Neuronal stem cell (in vitro differentiated cells): Measurements from ENCODE around the gene ARTN.

ENCODE experiments used
- DNase-seq: peaks from one replicate; pipeline ENCODE4 v3.0.0-alpha.2; 2013; ENCODE audit warnings: low spot score
- H2AFZ ChIP-seq: one replicate; pipeline ENCODE4 v1.6.1; 2013; ENCODE audit warnings: mild to moderate bottlenecking, low read length, inconsistent platforms
- H2AK5ac ChIP-seq: 2 replicates; pipeline ENCODE4 v1.6.1; 2013; ENCODE audit warnings: low read depth, mild to moderate bottlenecking, inconsistent platforms, low read length, moderate library complexity, mixed read lengths
- H2BK120ac ChIP-seq: 2 replicates; pipeline ENCODE4 v1.6.1; 2013; ENCODE audit warnings: low read depth, mild to moderate bottlenecking, inconsistent platforms, low read length, moderate library complexity, mixed read lengths
- H2BK12ac ChIP-seq: one replicate; pipeline ENCODE4 v1.6.1; 2013; ENCODE audit warnings: low read length, inconsistent platforms
- H2BK15ac ChIP-seq: 2 replicates; pipeline ENCODE4 v1.6.1; 2013; ENCODE audit warnings: mild to moderate bottlenecking, low read length, inconsistent platforms, mixed read lengths
- H2BK5ac ChIP-seq: one replicate; pipeline ENCODE4 v1.6.1; 2013; ENCODE audit warnings: inconsistent platforms, mild to moderate bottlenecking, low read length, moderate library complexity
- H3K14ac ChIP-seq: one replicate; pipeline ENCODE4 v1.6.1; 2013; ENCODE audit warnings: low read length, inconsistent platforms
- H3K18ac ChIP-seq: 2 replicates; pipeline ENCODE4 v1.6.1; 2013; ENCODE audit warnings: low read length, inconsistent platforms
- H3K23ac ChIP-seq: 2 replicates; pipeline ENCODE4 v1.6.1; 2013; ENCODE audit warnings: low read depth, mild to moderate bottlenecking, mixed read lengths, low read length, inconsistent platforms; ENCODE audit not compliant: poor library complexity
- H3K27ac ChIP-seq: replicated peaks from 3 replicates; pipeline ENCODE4 v1.5.1; 2013; ENCODE audit warnings: low read length, inconsistent platforms
- H3K27me3 ChIP-seq, 3 experiments: 2 replicates each; pipeline ENCODE4 v1.6.1; 2013; ENCODE audit warnings: low read length in 3 of 3, mild to moderate bottlenecking in 2 of 3, inconsistent platforms in 1 of 3, low read depth in 1 of 3, mixed read lengths in 1 of 3, moderate library complexity in 1 of 3; ENCODE audit not compliant: control insufficient read depth in 3 of 3, insufficient read depth in 3 of 3
- H3K36me3 ChIP-seq, 2 donors: replicated peaks in 1 of 2; 2 replicates each; pipeline ENCODE4 v1.6.1; 2013; ENCODE audit warnings: low read length in 2 of 2; ENCODE audit not compliant: control insufficient read depth in 2 of 2, insufficient read depth in 2 of 2
- H3K4ac ChIP-seq: 2 replicates; pipeline ENCODE4 v1.6.1; 2013; ENCODE audit warnings: inconsistent platforms, mild to moderate bottlenecking, low read length, moderate library complexity
- H3K4me1 ChIP-seq, 2 donors: 1 replicate in 1 of 2; 2 replicates in 1 of 2; pipeline ENCODE4 v1.6.1; 2013; ENCODE audit warnings: low read length in 2 of 2, low read depth in 1 of 2; ENCODE audit not compliant: control insufficient read depth in 2 of 2, insufficient read depth in 1 of 2
- H3K4me2 ChIP-seq: one replicate; pipeline ENCODE4 v1.6.1; 2013; ENCODE audit warnings: mild to moderate bottlenecking, low read length, inconsistent platforms; ENCODE audit not compliant: insufficient read depth, poor library complexity, severe bottlenecking
- H3K4me3 ChIP-seq, 2 donors: 2 replicates each; pipeline ENCODE4 v1.5.1; 2013; ENCODE audit warnings: low read length in 2 of 2, mild to moderate bottlenecking in 2 of 2, inconsistent platforms in 1 of 2, moderate library complexity in 1 of 2
- H3K79me1 ChIP-seq: one replicate; pipeline ENCODE4 v1.6.1; 2013; ENCODE audit warnings: low read depth, mild to moderate bottlenecking, inconsistent platforms, low read length, moderate library complexity
- H3K9ac ChIP-seq: one replicate; pipeline ENCODE4 v1.6.1; 2013; ENCODE audit warnings: mild to moderate bottlenecking, low read depth, low read length, inconsistent platforms; ENCODE audit not compliant: poor library complexity
- H3K9me3 ChIP-seq, 2 donors: replicated peaks in 1 of 2; 2 replicates each; pipeline versions ENCODE3 to v1.6.1; 2013; ENCODE audit warnings: low read length in 2 of 2, mild to moderate bottlenecking in 2 of 2, inconsistent platforms in 1 of 2, low read depth in 1 of 2, mixed read lengths in 1 of 2, moderate library complexity in 1 of 2; ENCODE audit not compliant: control insufficient read depth in 2 of 2, insufficient read depth in 1 of 2
- H4K8ac ChIP-seq: one replicate; pipeline ENCODE4 v1.6.1; 2013; ENCODE audit warnings: low read depth, mild to moderate bottlenecking, inconsistent platforms, low read length, moderate library complexity
- H4K91ac ChIP-seq: one replicate; pipeline ENCODE4 v1.6.1; 2013; ENCODE audit warnings: low read length, low read depth, mild to moderate bottlenecking, inconsistent platforms; ENCODE audit not compliant: poor library complexity
- WGBS, 2 donors: extraction: QIAGEN DNeasy Blood & Tissue Kit; methylation state at CpG; one replicate each; pipeline ENCODE4 v1.1.7; 2013; ENCODE audit warnings: missing lambda C conversion rate in 2 of 2, mixed read lengths in 1 of 2; ENCODE audit not compliant: insufficient read length in 2 of 2, insufficient replicate concordance in 1 of 2; ENCODE audit errors: extremely low coverage in 2 of 2; 5-methylcytosine and 5-hydroxymethylcytosine counted together

ARTN gene

GRCh38 chr1:43969416-43969745 lies 35.8 kb downstream of the ARTN start:
- Histone ChIP-seq H2BK15ac (no peak overlapping the region), H3K14ac (no peak overlapping the region), H4K8ac (no peak overlapping the region), H3K4me1 (peaks cover 5 to 7% of the 10 kb centered on the region in 2 donors), H3K9me3 (no peaks in the 10 kb centered on the region), H3K9ac (peak overlapping the region; percentile 25), H2BK12ac (no peak overlapping the region), H3K23ac (no peak overlapping the region), H3K4me3 (peak overlapping the region in 1 of 2 donors; percentile 30), H3K18ac (no peak overlapping the region), H2AK5ac (no peak overlapping the region), H2BK120ac (no peak overlapping the region), H3K36me3 (peaks cover 4 to 36% of the 10 kb centered on the region in 2 donors), H3K4me2 (peak overlapping the region; percentile 50), H2AFZ (peak overlapping the region; percentile 86), H3K27ac (no peak overlapping the region), H3K4ac (no peak overlapping the region), H3K27me3 (no peaks in the 10 kb centered on the region), H2BK5ac (no peak overlapping the region), H3K79me1 (no peaks in the 10 kb centered on the region), H4K91ac (no peak overlapping the region)
- WGBS, 2 donors = no CpG with 5 or more reads among the region's 7 CpGs
- DNase-seq = no peak

GRCh38 chr1:43969746-43970466 lies 36.3 kb downstream of the ARTN start, which contains the start of gene DPH2:
Gene DPH2 (plus strand): TSS chr1:43970010. CDS start chr1:43970176, 166 bp downstream.
- Histone ChIP-seq H3K79me1 (no peaks in the 10 kb centered on the region), H3K4ac (no peak within 1 kb of the TSS), H2BK15ac (no peak within 1 kb of the TSS), H2BK120ac (no peak within 1 kb of the TSS), H3K23ac (peak within 1 kb of the TSS; percentile 87), H2AK5ac (no peak within 1 kb of the TSS), H2BK5ac (no peak within 1 kb of the TSS), H3K18ac (no peak within 1 kb of the TSS), H3K14ac (no peak within 1 kb of the TSS), H3K4me2 (peak within 1 kb of the TSS; percentile 86), H4K8ac (no peak within 1 kb of the TSS), H3K4me1 (peaks cover 5 to 7% of the 10 kb centered on the region in 2 donors), H3K4me3 (peak within 1 kb of the TSS; percentile 92), H3K27ac (no peak within 1 kb of the TSS), H2BK12ac (no peak within 1 kb of the TSS), H3K9me3 (no peaks in the 10 kb centered on the region), H3K27me3 (no peaks in the 10 kb centered on the region), H2AFZ (peak within 1 kb of the TSS; percentile 93), H3K9ac (peak within 1 kb of the TSS; percentile 71), H3K36me3 (peaks cover 4 to 31% of the 10 kb centered on the region in 2 donors), H4K91ac (no peak within 1 kb of the TSS)
- peak; percentile 90 for DNase-seq
- WGBS, 2 donors = no CpG with 5 or more reads among the region's 47 CpGs

GRCh38 chr1:43970502-43970901 lies 36.9 kb downstream of the ARTN start:
- H2BK12ac ChIP-seq = no peak overlapping the region
- H3K79me1 ChIP-seq = peaks cover 5% of the 10 kb centered on the region
- peaks cover 7 to 8% of the 10 kb centered on the region in 2 donors for H3K4me1 ChIP-seq
- H3K27ac ChIP-seq = no peak overlapping the region
- H2BK15ac ChIP-seq = no peak overlapping the region
- H2BK120ac ChIP-seq = no peak overlapping the region
- H3K4me3 ChIP-seq = peak overlapping the region; percentile 92
- no peak overlapping the region for H3K18ac ChIP-seq
- H4K8ac ChIP-seq = no peak overlapping the region
- H3K27me3 ChIP-seq = no peaks in the 10 kb centered on the region
- peak overlapping the region; percentile 93 for H2AFZ ChIP-seq
- H3K36me3 ChIP-seq = peaks cover 4 to 31% of the 10 kb centered on the region in 2 donors
- H3K14ac ChIP-seq = no peak overlapping the region
- no peak overlapping the region for H3K4ac ChIP-seq
- no peak for DNase-seq
- H4K91ac ChIP-seq = no peak overlapping the region
- no peak overlapping the region for H3K23ac ChIP-seq
- H2BK5ac ChIP-seq = no peak overlapping the region
- H3K4me2 ChIP-seq = peak overlapping the region; percentile 86
- no CpG with 5 or more reads among the region's 5 CpGs for WGBS, 2 donors
- no peaks in the 10 kb centered on the region for H3K9me3 ChIP-seq
- H3K9ac ChIP-seq = peak overlapping the region; percentile 71
- H2AK5ac ChIP-seq = no peak overlapping the region

GRCh38 chr1:43970911-43971310 lies 37.3 kb downstream of the ARTN start:
- H2BK120ac ChIP-seq = no peak overlapping the region
- peaks cover 8% of the 10 kb centered on the region for H3K79me1 ChIP-seq
- no peak overlapping the region for H4K8ac ChIP-seq
- WGBS, 2 donors = no CpG with 5 or more reads among the region's 9 CpGs
- H2AK5ac ChIP-seq = no peak overlapping the region
- no peak overlapping the region for H3K23ac ChIP-seq
- no peak overlapping the region for H3K9ac ChIP-seq
- H3K4me1 ChIP-seq = peaks cover 10 to 12% of the 10 kb centered on the region in 2 donors
- no peak for DNase-seq
- H3K14ac ChIP-seq = no peak overlapping the region
- H3K4me2 ChIP-seq = no peak overlapping the region
- peaks cover 4 to 33% of the 10 kb centered on the region in 2 donors for H3K36me3 ChIP-seq
- no peak overlapping the region for H2BK15ac ChIP-seq
- H3K4ac ChIP-seq = no peak overlapping the region
- H3K9me3 ChIP-seq = no peaks in the 10 kb centered on the region
- H4K91ac ChIP-seq = no peak overlapping the region
- H2BK12ac ChIP-seq = no peak overlapping the region
- H3K4me3 ChIP-seq = peak overlapping the region in 1 of 2 donors; percentile 92
- H2AFZ ChIP-seq = no peak overlapping the region
- H2BK5ac ChIP-seq = no peak overlapping the region
- no peak overlapping the region for H3K27ac ChIP-seq
- no peaks in the 10 kb centered on the region for H3K27me3 ChIP-seq
- no peak overlapping the region for H3K18ac ChIP-seq
